Measurements from ENCODE around the gene ACTMAP.

- TF ChIP-seq CTCF (IDR thresholded peaks at IDR 0.05; ENCODE audit: poor library complexity) (no peak), EZH2phosphoT487 (IDR thresholded peaks at IDR 0.05; ENCODE audit: low read depth, severe bottlenecking, unreplicated experiment) (no peak)
Measured at GRCh38 chr19:40740747-40741146, 9.5 kb downstream of the ACTMAP start.
